Stimulated activated naive CD4-positive, alpha-beta T cell treated with Interleukin-2 at 50 U/mL for 16 hours (primary cell): ENCODE measurements around the gene MGLL.

Experiments
- DNase-seq: peaks from one replicate; lab custom pipeline; 2025; lab: John Stamatoyannopoulos, UW

The MGLL gene

DNA sequence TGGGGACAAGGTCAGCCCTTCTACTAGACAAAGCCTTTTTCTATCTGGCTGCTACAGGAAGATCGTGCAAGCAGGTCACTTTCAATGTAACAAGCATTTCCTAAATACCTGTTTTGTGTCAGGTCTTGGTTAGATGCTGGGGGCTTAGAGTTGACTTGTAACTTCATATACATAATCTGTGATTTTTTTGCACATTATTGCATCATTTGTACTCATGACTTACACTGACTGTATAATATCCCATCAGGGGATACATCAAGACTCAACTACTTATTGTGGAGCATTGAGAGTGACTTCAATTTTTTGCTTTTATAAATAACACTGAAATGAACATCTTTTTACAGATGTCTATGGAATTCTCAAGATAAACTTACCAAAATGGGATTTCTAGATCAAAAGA, 80.6 kb downstream of the MGLL start:
- DNase-seq: no peak

DNA sequence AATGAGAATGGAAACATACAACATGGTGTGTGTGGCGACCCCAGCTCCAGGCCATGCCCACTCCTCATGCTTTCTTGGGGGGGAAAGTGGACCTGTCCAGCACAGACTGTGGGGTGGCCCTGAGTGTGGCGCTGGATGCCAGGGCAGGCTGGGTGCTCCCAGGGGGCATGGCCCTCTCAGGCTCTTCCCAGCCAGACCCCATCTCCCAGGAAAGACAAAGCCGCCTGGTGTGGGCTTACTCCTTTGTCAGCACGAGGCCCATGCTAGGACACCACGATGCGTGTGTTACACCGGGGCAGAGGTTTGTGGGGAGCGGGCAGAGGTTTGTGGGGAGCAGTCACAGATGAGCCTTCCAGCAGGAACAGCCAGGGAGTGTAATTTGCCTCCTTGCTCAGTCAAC, 81.1 kb downstream of the MGLL start:
- no peak for DNase-seq

GRCh38 chr3:127740136-127740915, 82.0 kb downstream of the MGLL start:
- no peak for DNase-seq

DNA sequence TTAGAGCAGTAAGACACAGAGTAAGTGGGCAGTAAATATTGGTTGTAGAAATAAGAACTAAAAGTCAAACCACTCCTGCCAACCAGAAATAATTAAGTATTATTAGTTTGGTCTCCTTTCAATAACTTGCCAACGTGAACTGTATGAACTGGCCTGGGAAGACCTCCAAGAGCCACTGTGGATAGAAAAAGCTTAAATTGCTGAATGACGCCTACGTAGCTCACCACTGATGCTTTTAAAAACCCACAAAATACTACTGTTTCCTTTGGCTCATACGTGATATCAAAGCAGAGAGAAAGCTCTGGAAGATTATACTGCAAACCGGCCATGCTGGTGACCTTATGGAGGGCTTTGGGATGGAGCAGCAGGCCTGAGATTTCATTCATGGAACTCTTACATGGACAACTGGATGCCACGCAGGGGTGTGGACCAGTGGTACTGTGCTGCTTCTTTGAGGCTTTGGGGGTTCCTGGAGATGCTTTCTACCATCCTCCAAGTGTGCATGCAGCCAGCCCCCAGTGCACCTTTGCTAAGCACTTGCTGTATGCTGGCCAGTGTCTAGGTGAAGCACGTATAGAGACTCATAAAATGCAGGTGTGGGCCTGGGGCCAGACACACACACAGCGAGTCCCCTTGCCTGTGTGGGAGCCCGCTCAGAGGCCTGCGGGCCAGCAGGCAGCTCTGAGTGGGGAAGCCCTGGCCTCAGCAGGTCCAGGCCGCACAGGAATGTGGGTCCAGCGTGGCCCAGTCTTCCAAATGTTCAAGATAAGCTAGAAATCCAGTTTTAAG, 82.8 kb downstream of the MGLL start:
- DNase-seq: no peak

DNA sequence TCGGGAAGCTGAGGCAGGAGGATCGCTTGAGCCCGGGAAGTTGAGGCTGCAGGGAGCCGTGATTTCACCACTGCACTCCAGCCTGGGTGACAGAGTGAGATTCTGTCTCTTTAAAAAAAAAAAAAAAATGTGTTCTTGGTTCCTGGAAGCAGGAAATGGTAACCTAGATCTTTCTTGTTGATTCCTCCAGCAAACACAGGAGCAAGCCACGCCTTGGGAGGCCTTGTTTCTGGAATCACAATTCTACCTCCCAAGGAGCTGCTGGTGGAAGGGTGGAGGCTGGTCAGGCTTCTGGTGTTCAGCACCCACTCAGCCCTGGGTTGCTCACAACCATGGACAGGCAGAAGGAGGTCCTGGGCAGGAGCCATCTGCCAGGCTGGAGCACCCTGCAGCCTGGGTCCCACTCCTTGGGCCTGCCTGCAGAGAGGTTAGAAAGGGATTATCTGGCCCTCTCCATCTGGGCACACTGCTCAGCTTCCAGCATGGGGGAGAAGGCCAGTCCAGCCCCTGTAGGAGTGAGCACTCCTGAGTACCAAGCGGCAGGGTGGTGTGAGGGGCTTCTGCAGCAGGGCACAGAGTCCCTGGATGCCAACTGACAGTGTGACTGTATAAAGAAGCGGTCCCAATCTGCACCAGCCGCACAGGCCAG, 84.0 kb downstream of the MGLL start:
- no peak for DNase-seq

DNA sequence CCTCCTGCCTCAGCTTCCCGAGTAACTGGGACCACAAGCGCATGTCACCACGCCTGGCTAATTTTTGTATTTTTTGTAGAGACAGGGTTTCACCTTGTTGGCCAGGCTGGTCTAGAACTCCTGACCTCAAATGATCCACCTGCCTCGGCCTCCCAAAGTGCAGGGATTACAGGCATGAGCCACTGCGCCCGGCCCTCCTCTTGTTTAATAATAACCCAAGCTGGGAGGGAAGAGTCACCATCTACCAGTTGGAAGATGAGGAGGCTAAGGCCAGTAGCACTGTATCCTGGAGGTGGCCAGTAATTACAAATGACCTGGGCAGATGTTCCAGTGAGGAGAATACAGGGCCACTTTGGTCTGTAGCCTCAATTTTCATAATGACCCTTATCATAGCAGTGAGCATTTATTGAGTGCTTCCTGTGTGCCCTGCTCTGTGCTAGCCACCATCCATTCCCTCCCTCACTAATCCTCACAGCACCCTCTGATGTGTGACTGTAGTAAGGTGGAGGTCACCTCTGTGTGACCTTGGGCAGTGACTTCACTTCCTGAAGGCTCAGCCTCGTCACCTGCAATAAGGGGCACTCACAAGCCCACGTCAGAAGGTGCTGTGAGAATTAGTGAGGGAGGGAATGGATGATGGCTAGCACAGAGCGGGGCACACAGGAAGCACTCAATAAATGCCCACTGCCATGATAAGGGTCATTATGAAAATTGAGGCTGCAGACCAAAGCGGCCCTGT, 85.3 kb downstream of the MGLL start:
- no peak for DNase-seq

DNA sequence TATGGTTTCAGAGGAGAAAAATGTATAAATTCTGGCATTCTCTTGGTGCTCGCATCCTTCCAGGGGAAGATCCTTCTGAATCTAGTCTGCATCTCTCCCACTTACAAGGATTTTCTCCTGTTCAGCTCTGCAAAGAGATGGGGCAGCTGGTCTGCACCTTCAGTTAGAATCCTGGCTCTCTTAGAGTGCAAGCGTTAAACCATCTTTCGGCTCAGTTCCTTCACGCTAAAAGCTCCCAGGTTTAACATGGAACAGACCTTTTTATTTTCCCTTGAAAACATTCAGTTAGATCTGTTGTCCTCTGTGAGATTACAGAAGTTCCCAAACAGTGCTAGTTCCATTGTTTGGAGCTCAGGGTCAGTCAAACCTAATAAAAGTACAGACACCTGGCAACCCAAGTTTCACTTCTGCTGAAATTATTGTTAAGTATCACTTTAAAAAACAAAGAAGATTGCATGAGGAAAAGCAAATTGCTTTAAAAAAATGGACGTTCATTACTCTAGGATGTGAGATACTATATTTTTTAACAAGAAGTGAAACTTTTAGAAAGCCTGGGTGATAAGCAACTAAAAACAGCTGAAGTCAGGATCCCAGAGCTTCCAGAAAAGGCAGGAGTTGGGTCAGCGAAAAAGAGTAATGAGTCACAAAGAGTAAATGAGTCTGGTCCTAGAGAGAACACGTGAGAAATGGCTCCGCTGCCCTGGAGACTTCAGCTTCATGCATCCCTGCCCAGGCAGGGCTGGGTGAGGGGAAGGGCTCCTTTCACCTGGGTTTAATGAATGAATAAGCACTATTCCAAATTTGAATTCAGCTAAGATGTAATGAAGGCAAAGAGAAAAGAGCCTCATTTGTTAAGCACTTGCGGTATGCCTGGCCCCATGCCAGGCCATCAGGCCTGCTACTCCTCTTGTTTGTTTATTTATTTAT, 86.3 kb downstream of the MGLL start:
- no peak for DNase-seq

DNA sequence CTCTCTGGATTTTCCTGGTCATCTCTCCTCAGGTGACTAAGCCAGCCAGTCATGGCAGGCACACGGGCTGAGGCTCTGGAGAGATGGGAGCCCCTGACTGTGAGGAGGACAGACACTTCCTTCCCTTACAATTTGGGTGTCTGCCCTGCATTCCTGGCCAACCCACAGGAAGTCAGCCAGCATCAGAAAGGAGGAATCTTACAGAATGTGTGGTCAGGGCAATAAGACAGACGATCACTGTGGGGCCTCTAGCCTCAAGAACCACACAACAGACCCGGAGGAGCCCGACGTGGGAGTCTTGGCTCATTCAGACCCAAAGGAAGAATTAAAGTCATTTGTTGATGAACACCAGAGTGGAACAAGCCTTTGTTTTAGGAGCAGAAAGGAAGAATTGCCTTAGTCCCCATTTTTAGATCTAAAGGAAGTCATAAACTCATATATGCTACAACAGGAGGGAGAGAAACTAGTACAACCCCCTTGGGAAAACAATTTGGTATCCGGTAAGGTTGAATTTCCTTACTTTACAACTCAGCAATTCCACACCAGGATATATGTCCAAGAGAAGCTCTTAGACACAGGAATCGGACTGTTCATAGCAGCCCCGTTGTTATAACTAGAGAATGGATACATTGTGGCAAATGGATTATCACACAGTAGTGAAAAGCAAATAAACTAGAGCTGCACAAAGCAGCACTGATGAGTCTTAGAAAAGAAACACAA, 87.4 kb downstream of the MGLL start:
- DNase-seq: no peak

DNA sequence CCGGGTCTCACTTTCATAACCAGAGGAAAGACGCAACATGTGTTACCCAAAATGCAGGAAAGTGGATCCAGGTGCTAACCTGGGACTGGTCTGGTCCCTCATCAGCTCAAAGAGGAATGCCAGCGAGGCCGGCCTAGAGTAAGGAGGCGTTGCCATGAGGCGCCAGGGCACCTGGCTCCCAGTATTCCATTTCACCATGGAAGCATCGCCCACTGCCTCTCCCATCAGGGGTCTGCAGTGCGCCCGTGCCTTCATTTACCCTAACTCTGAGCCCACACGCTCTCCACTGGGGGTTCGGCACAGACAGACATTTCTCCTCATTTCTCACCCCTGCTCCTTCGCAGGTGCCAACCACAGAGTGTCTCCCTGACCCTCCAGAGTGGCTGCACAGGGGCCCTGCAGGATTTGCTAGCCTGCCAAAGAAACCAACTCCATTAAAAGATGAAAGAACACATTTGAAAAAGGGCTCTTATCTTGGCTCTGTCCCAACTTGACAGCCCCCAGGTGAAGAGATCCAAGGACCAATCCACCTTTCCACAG, 88.1 kb downstream of the MGLL start:
- DNase-seq: no peak

GRCh38 chr3:127733781-127734180, 88.5 kb downstream of the MGLL start:
- DNase-seq: no peak

GRCh38 chr3:127732879-127733350, 89.4 kb downstream of the MGLL start:
- no peak for DNase-seq

GRCh38 chr3:127732303-127732702, 90.0 kb downstream of the MGLL start:
- DNase-seq: no peak

GRCh38 chr3:127731546-127732289, 90.6 kb downstream of the MGLL start:
- no peak for DNase-seq

DNA sequence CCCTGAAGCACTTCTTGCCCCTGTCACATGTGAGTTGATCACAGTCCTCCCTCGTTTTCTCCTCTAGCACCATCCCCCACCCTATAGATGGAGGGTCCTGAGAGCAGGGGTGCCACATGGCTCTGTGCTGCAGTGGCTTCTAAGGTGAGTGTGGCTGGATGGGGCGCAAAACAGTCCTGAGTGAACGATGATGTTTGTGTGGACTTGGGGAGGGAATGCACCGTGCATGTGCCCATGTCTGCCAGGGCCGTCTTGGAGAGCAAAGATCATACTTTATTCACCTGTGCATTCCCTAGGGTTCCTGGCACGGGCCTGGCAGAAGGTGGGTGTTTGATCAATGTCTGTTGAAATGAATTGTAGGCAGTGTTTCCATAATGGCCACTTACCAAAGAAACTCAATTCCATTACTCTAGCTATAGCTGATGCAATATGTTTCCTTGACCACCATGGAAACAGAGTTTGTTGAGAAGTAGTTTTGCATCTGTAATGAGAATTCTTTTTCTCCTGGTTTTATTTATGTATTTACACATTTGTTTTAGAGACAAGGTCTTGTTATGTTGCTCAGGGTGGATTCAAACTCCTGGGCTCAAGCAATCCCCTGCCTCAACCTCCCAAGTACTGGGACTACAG, 91.5 kb downstream of the MGLL start:
- DNase-seq: no peak

DNA sequence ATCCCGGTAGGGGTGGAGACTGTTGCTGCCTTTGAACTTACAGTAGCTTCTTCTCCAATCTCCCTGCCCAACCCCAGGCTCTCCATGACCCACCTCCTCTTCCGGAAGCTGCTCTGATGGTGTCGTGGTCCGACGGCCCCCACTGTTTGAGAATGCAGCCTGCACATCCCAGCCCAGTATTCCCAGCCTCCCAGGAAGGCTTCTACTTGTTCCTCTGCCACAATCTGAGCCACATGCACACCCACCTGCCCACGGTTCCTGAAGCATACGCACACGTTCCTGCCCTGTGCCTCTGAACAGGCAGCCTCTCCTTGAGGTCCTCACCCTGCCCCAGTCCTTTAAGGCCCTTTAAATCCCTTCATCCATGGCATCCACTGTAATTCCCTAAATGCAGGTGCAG, 92.1 kb downstream of the MGLL start:
- no peak for DNase-seq

GRCh38 chr3:127729556-127730056, 92.7 kb downstream of the MGLL start:
- DNase-seq: no peak

- DNase-seq: no peak
Observed at GRCh38 chr3:127728417-127729015, 93.8 kb downstream of the MGLL start.

- no peak for DNase-seq
Observed at GRCh38 chr3:127726894-127727293, 95.4 kb downstream of the MGLL start.
